Measurements from ENCODE around the gene GSK3B.

Gene GSK3B

GRCh38 chr3:119818937-119819336 is 275.3 kb downstream of the GSK3B start:
- Histone ChIP-seq H2AFZ (no peak overlapping the region), H3K27me3 (ENCODE audit: control insufficient read depth, insufficient read depth, low read length) (no peaks in the 10 kb centered on the region), H3K4me2 (ENCODE audit: low read length) (no peak overlapping the region), H3K9ac (no peak overlapping the region), H3K79me2 (no peaks in the 10 kb centered on the region), H3K9me3 (ENCODE audit: control insufficient read depth, low read length) (no peaks in the 10 kb centered on the region), H3K36me3 (ENCODE audit: control insufficient read depth, insufficient read depth, low read length) (no peaks in the 10 kb centered on the region), H3K27ac (no peak overlapping the region), H3K4me3 (ENCODE audit: low read depth, low read length) (no peak overlapping the region), H3K4me1 (no peaks in the 10 kb centered on the region)
- TF ChIP-seq CTCF (IDR thresholded peaks at IDR 0.05), result no peak

GRCh38 chr3:119817583-119818363 is 276.5 kb downstream of the GSK3B start:
- H3K79me2 ChIP-seq, result no peaks in the 10 kb centered on the region
- H3K4me1 ChIP-seq, result no peaks in the 10 kb centered on the region
- no peaks in the 10 kb centered on the region for H3K36me3 ChIP-seq (ENCODE audit: control insufficient read depth, insufficient read depth, low read length)
- TF ChIP-seq CTCF (IDR thresholded peaks at IDR 0.05), result no peak
- no peak overlapping the region for H2AFZ ChIP-seq
- H3K9ac ChIP-seq, result no peak overlapping the region
- no peaks in the 10 kb centered on the region for H3K27me3 ChIP-seq (ENCODE audit: control insufficient read depth, insufficient read depth, low read length)
- no peak overlapping the region for H3K4me3 ChIP-seq (ENCODE audit: low read depth, low read length)
- H3K27ac ChIP-seq, result no peak overlapping the region
- no peaks in the 10 kb centered on the region for H3K9me3 ChIP-seq (ENCODE audit: control insufficient read depth, low read length)
- no peak overlapping the region for H3K4me2 ChIP-seq (ENCODE audit: low read length)

GRCh38 chr3:119817071-119817470 is 277.2 kb downstream of the GSK3B start:
- no peaks in the 10 kb centered on the region for H3K9me3 ChIP-seq (ENCODE audit: control insufficient read depth, low read length)
- no peak for TF ChIP-seq CTCF (IDR thresholded peaks at IDR 0.05)
- no peak overlapping the region for H3K27ac ChIP-seq
- no peak overlapping the region for H3K4me2 ChIP-seq (ENCODE audit: low read length)
- no peaks in the 10 kb centered on the region for H3K36me3 ChIP-seq (ENCODE audit: control insufficient read depth, insufficient read depth, low read length)
- H2AFZ ChIP-seq, result no peak overlapping the region
- no peak overlapping the region for H3K4me3 ChIP-seq (ENCODE audit: low read depth, low read length)
- no peaks in the 10 kb centered on the region for H3K27me3 ChIP-seq (ENCODE audit: control insufficient read depth, insufficient read depth, low read length)
- H3K9ac ChIP-seq, result no peak overlapping the region
- H3K79me2 ChIP-seq, result no peaks in the 10 kb centered on the region
- no peaks in the 10 kb centered on the region for H3K4me1 ChIP-seq

GRCh38 chr3:119815716-119816115 is 278.5 kb downstream of the GSK3B start:
- Histone ChIP-seq H2AFZ (no peak overlapping the region), H3K27ac (no peak overlapping the region), H3K9me3 (ENCODE audit: control insufficient read depth, low read length) (no peaks in the 10 kb centered on the region), H3K4me2 (ENCODE audit: low read length) (no peak overlapping the region), H3K79me2 (no peaks in the 10 kb centered on the region), H3K36me3 (ENCODE audit: control insufficient read depth, insufficient read depth, low read length) (no peaks in the 10 kb centered on the region), H3K4me3 (ENCODE audit: low read depth, low read length) (no peak overlapping the region), H3K4me1 (no peaks in the 10 kb centered on the region), H3K9ac (no peak overlapping the region), H3K27me3 (ENCODE audit: control insufficient read depth, insufficient read depth, low read length) (no peaks in the 10 kb centered on the region)
- TF ChIP-seq CTCF (IDR thresholded peaks at IDR 0.05), result no peak

- Histone ChIP-seq H3K4me1 (no peaks in the 10 kb centered on the region), H3K27ac (no peak overlapping the region), H3K9ac (no peak overlapping the region), H2AFZ (no peak overlapping the region), H3K4me2 (ENCODE audit: low read length) (no peak overlapping the region), H3K27me3 (ENCODE audit: control insufficient read depth, insufficient read depth, low read length) (no peaks in the 10 kb centered on the region), H3K79me2 (no peaks in the 10 kb centered on the region), H3K4me3 (ENCODE audit: low read depth, low read length) (no peak overlapping the region), H3K36me3 (ENCODE audit: control insufficient read depth, insufficient read depth, low read length) (no peaks in the 10 kb centered on the region), H3K9me3 (ENCODE audit: control insufficient read depth, low read length) (no peaks in the 10 kb centered on the region)
- no peak for TF ChIP-seq CTCF (IDR thresholded peaks at IDR 0.05)
Observed at GRCh38 chr3:119812491-119813058, 281.7 kb downstream of the GSK3B start.
